K562 (cell line): ENCODE data around the gene TAF11L12. TPM values are rescaled to one million over a fixed set of nuclear protein-coding genes. Genes with fewer than 3 reads are reported as not detected.
"Not testable (repeated sequence)": the region's sequence is repeated elsewhere in the genome, so short reads cannot be mapped to it uniquely, and the experiment has no call there.

ENCODE experiments used
- ATAC-seq: fragments of 200-7000 bp; cut with Tn5 transposase; 3 replicates; pipeline ENCODE4 v1.9.1; 2020; ENCODE audit warnings: moderate library complexity
- BruUV-seq: library from RNA; stranded (reverse); fragments of 400-500 nt; replicated peaks from 2 replicates; lab custom pipeline; 2021; lab: Mats Ljungman, UMichigan
- CTCF ChIA-PET: fragments of 300-600 bp; formaldehyde crosslinking; extraction: SDS; loops from one replicate; lab custom pipeline; 2021; ENCODE audit warnings: low intra/inter-chr PET ratio; lab: Yijun Ruan, JAX
- POLR2A ChIA-PET: fragments of 300-600, 350-650 bp; sonication (Branson Sonifier 250); formaldehyde crosslinking; extraction: SDS; loops from one replicate; lab custom pipeline; 2021; ENCODE audit warnings: antibody characterized with exemption, inconsistent platforms; lab: Yijun Ruan, JAX
- DNase-seq, 4 experiments: peaks; one replicate each; pipeline versions ENCODE4 v3.0.0 to v3.0.0-alpha.2; 2011 to 2018; ENCODE audit warnings: low spot score in 3 of 4, mixed read lengths in 3 of 4; ENCODE audit errors: extremely low read depth in 1 of 4
- FAIRE-seq: peaks from 2 replicates; lab custom pipeline; 2011; peaks lifted over from hg19 to GRCh38; lab: Jason Lieb, UNC
- H2AFZ ChIP-seq: 2 replicates; pipeline ENCODE4 v1.6.0; 2011; ENCODE audit warnings: low read depth, low read length, control low read depth, inconsistent platforms
- H3K27ac ChIP-seq: fragments of 200-600 bp; 3 replicates; pipeline ENCODE4 v1.8.0; 2011; ENCODE audit warnings: low read depth, mild to moderate bottlenecking, control low read depth, inconsistent platforms, low read length, moderate library complexity, mixed read lengths; ENCODE audit errors: extremely low read depth
- H3K27me3 ChIP-seq, 2 experiments: fragments of 300-600 bp in 1 of 2; 2 replicates in 1 of 2; 3 replicates in 1 of 2; pipeline versions ENCODE4 v1.6.0 to v1.8.0; 2011; ENCODE audit warnings: inconsistent platforms in 2 of 2, low read length in 2 of 2, mild to moderate bottlenecking in 1 of 2, mixed read lengths in 1 of 2, moderate library complexity in 1 of 2; ENCODE audit not compliant: control insufficient read depth in 2 of 2, insufficient read depth in 2 of 2
- H3K36me3 ChIP-seq: fragments of 300-600 bp; 3 replicates; pipeline ENCODE4 v1.8.0; 2011; ENCODE audit warnings: mild to moderate bottlenecking, low read length, inconsistent platforms; ENCODE audit not compliant: control insufficient read depth, insufficient read depth
- H3K4me1 ChIP-seq, 2 experiments: fragments of 200-600 bp in 1 of 2; replicated peaks in 1 of 2; 2 replicates in 1 of 2; 3 replicates in 1 of 2; pipeline versions ENCODE4 v1.5.1 to v1.8.0; 2011; ENCODE audit warnings: inconsistent platforms in 2 of 2, low read length in 2 of 2, mild to moderate bottlenecking in 1 of 2, mixed read lengths in 1 of 2, moderate library complexity in 1 of 2; ENCODE audit not compliant: control insufficient read depth in 2 of 2, insufficient read depth in 2 of 2
- H3K4me2 ChIP-seq: 2 replicates; pipeline ENCODE4 v1.6.1; 2011; ENCODE audit warnings: low read length, control low read depth, inconsistent platforms, mixed read lengths; ENCODE audit not compliant: insufficient read depth
- H3K4me3 ChIP-seq: fragments of 200-600 bp; sonication (generic), shearing (Covaris generic); 2 replicates; pipeline ENCODE4 v1.5.1; 2016; ENCODE audit warnings: control low read depth, inconsistent platforms
- H3K79me2 ChIP-seq: fragments of 200-600 bp; 3 replicates; pipeline ENCODE4 v1.8.0; 2011; ENCODE audit warnings: low read length, inconsistent platforms; ENCODE audit not compliant: control insufficient read depth, insufficient read depth
- H3K9ac ChIP-seq, 2 experiments: 2 replicates each; pipeline versions ENCODE4 v1.6.0 to v1.6.1; 2011; ENCODE audit warnings: low read depth in 2 of 2, low read length in 2 of 2, control low read depth in 1 of 2, inconsistent platforms in 1 of 2, mild to moderate bottlenecking in 1 of 2, mixed read lengths in 1 of 2; ENCODE audit not compliant: insufficient read depth in 1 of 2
- H3K9me1 ChIP-seq: one replicate; pipeline ENCODE4 v1.6.0; 2011; ENCODE audit warnings: inconsistent platforms, mild to moderate bottlenecking, low read length, moderate library complexity; ENCODE audit not compliant: control insufficient read depth, insufficient read depth
- H3K9me3 ChIP-seq: replicated peaks from 2 replicates; pipeline ENCODE4 v1.5.1; 2011; ENCODE audit warnings: low read depth, low read length, inconsistent platforms; ENCODE audit not compliant: control insufficient read depth, insufficient read depth
- H4K20me1 ChIP-seq: replicated peaks from 2 replicates; pipeline ENCODE4 v1.6.1; 2011; ENCODE audit warnings: low read length, inconsistent platforms, mixed read lengths; ENCODE audit not compliant: control insufficient read depth, insufficient read depth
- BCL6 ChIP-seq: fragments of 250-450 bp; sonication (Bioruptor Pico); IDR thresholded peaks from 2 replicates; pipeline ENCODE4 v1.4.0; 2020
- HOXB6 ChIP-seq: fragments of 250-450 bp; sonication (Bioruptor Pico); IDR thresholded peaks from 2 replicates; pipeline ENCODE4 v1.5.1; 2022; ENCODE audit warnings: mild to moderate bottlenecking, borderline replicate concordance
- NBN ChIP-seq: fragments of 450-650 bp; IDR thresholded peaks from 2 replicates; pipeline ENCODE4 v1.6.1; 2016; ENCODE audit warnings: low read depth, mild to moderate bottlenecking
- NR4A1 ChIP-seq, 2 experiments: fragments of 250-450 bp in 1 of 2; fragments of 450-650 bp in 1 of 2; sonication (Bioruptor Pico) in 1 of 2; IDR thresholded peaks; 2 replicates each; pipeline versions ENCODE4 v1.4.0 to v1.6.1; 2016 to 2020; ENCODE audit warnings: mild to moderate bottlenecking in 2 of 2, missing compliant biosample characterization in 1 of 2, missing genetic modification characterization in 1 of 2, moderate library complexity in 1 of 2
- ZNF436 ChIP-seq: fragments of 250-450, 450-650 bp; sonication (Bioruptor Pico); formaldehyde crosslinking; IDR thresholded peaks from 2 replicates; pipeline ENCODE4 v1.7.0; 2020; ENCODE audit warnings: mild to moderate bottlenecking
- WGBS: fragments of 100-300 bp; shearing (Covaris generic); methylation state at CpG from one replicate; pipeline ENCODE4 v1.1.6; 2016; ENCODE audit warnings: low coverage, mixed read lengths; ENCODE audit not compliant: insufficient coverage; ENCODE audit errors: missing lambda C conversion rate; 5-methylcytosine and 5-hydroxymethylcytosine counted together
- in situ Hi-C: fragments of 300-500 bp; cut with MboI; formaldehyde crosslinking; loops from 4 replicates; pipeline ENCODE4 v1.15.0; 2018; ENCODE audit warnings: inconsistent platforms, mixed read lengths
- intact Hi-C: fragments of 100-400 bp; cut with micrococcal nuclease; formaldehyde crosslinking; loops from 2 replicates; pipeline ENCODE4 v1.14.2; 2022
- polyA plus RNA-seq, 8 experiments: library from polyadenylated mRNA; depleted of rRNA in 4 of 8; stranded (reverse) in 5 of 8; unstranded in 3 of 8; fragments of >200 nt; fragmentation: Nextera tagmentation in 2 of 8; fragmentation: Illumina TruSeq in 1 of 8; extraction: Ambion mirVana in 2 of 8; extraction: Trizol in 1 of 8; gene quantifications; 2 replicates each; pipeline versions ENCODE4 v1.2.1 to v1.2.3, GENCODE V29; 2011 to 2014; ENCODE audit warnings: inconsistent platforms in 1 of 8, missing spikeins in 1 of 8
- total RNA-seq, 7 experiments: library from RNA; depleted of rRNA in 6 of 7; stranded (reverse); fragments of >200 nt in 6 of 7; fragmentation: Illumina TruSeq in 2 of 7; extraction: Trizol in 2 of 7; gene quantifications; 2 replicates each; pipeline versions ENCODE4 v1.2.1 to v1.2.3, GENCODE V29; 2011 to 2021; ENCODE audit warnings: low replicate concordance in 1 of 7
- TF ChIP-seq, protein P1 (sequence below): sonication (generic); formaldehyde crosslinking; IDR thresholded peaks from 2 replicates; pipeline ENCODE4 v1.8.0; 2023; ENCODE audit warnings: missing genetic modification reagents, mild to moderate bottlenecking, borderline replicate concordance

TAF11L12 gene
- total and polyA plus RNA-seq, 9 of the 15 experiments (the other 6 are each of a cell fraction or from before 2014, with no cell fraction given) = not detected

- FAIRE-seq, H3K9me3 ChIP-seq, CTCF ChIA-PET, H3K4me2 ChIP-seq, ATAC-seq, in situ Hi-C loops, H3K9me1 ChIP-seq, DNase-seq, POLR2A ChIA-PET, H3K4me3 ChIP-seq, H3K27ac ChIP-seq, H4K20me1 ChIP-seq, intact Hi-C loops, H3K9ac ChIP-seq, H3K36me3 ChIP-seq, H3K4me1 ChIP-seq, H3K27me3 ChIP-seq, H3K79me2 ChIP-seq, H2AFZ ChIP-seq, BruUV-seq: not testable (repeated sequence)
- 7% methylated on average over 29 of the region's 32 CpGs for WGBS
Measured at GRCh38 chr5:17655201-17655759, 45.1 kb downstream of the TAF11L12 start.

DNA sequence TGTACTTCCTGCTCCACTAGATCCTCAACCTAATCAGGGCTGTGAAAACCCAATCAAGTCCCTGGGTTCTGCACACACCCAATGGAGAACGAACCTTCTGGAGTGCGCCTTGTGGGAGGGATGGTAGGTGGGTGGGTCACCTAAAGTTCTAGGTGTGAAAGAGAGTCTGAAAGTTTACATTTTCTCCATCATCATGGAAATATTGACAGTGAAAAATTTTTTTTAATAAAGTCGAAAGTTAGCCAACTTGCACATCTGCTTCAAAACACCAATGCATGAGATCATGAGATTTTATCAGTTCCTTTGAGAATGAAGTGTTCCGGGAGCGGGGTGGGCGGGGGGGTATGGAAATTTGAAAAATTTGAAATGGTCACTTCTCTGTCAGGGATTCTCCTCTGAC lies 45.7 kb downstream of the TAF11L12 start:
- intact Hi-C loops (no loop called here), in situ Hi-C loops (no loop called here)
- no peak overlapping the region for H2AFZ ChIP-seq
- CTCF ChIA-PET = no interaction called here
- no peak overlapping the region for H3K9ac ChIP-seq
- FAIRE-seq (no peak), DNase-seq (no peak), ATAC-seq (no peak)
- WGBS = 0% methylated on average over 5 of the region's 6 CpGs
- no peaks in the 10 kb centered on the region for H3K27me3 ChIP-seq
- H3K27ac ChIP-seq = no peak overlapping the region
- no peaks in the 10 kb centered on the region for H3K4me1 ChIP-seq
- H3K9me3 ChIP-seq = no peaks in the 10 kb centered on the region
- no peak for TF ChIP-seq HOXB6 (CRISPR knock-in tag)
- no peak for TF ChIP-seq BCL6
- TF ChIP-seq ZNF436 (CRISPR knock-in tag) = no peak
- TF ChIP-seq NBN = no peak
- TF ChIP-seq, protein P1, sequence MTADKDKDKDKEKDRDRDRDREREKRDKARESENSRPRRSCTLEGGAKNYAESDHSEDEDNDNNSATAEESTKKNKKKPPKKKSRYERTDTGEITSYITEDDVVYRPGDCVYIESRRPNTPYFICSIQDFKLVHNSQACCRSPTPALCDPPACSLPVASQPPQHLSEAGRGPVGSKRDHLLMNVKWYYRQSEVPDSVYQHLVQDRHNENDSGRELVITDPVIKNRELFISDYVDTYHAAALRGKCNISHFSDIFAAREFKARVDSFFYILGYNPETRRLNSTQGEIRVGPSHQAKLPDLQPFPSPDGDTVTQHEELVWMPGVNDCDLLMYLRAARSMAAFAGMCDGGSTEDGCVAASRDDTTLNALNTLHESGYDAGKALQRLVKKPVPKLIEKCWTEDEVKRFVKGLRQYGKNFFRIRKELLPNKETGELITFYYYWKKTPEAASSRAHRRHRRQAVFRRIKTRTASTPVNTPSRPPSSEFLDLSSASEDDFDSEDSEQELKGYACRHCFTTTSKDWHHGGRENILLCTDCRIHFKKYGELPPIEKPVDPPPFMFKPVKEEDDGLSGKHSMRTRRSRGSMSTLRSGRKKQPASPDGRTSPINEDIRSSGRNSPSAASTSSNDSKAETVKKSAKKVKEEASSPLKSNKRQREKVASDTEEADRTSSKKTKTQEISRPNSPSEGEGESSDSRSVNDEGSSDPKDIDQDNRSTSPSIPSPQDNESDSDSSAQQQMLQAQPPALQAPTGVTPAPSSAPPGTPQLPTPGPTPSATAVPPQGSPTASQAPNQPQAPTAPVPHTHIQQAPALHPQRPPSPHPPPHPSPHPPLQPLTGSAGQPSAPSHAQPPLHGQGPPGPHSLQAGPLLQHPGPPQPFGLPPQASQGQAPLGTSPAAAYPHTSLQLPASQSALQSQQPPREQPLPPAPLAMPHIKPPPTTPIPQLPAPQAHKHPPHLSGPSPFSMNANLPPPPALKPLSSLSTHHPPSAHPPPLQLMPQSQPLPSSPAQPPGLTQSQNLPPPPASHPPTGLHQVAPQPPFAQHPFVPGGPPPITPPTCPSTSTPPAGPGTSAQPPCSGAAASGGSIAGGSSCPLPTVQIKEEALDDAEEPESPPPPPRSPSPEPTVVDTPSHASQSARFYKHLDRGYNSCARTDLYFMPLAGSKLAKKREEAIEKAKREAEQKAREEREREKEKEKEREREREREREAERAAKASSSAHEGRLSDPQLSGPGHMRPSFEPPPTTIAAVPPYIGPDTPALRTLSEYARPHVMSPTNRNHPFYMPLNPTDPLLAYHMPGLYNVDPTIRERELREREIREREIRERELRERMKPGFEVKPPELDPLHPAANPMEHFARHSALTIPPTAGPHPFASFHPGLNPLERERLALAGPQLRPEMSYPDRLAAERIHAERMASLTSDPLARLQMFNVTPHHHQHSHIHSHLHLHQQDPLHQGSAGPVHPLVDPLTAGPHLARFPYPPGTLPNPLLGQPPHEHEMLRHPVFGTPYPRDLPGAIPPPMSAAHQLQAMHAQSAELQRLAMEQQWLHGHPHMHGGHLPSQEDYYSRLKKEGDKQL = no peak
- TF ChIP-seq NR4A1 (CRISPR knock-in tag; IDR thresholded peaks at IDR 0.05) = no peak
- no peak for TF ChIP-seq NR4A1 (tag; IDR thresholded peaks at IDR 0.05)
- BruUV-seq = no TSS peak
- POLR2A ChIA-PET = no interaction called here
- no peak overlapping the region for H3K4me3 ChIP-seq
- no peaks in the 10 kb centered on the region for H4K20me1 ChIP-seq
- H3K36me3 ChIP-seq = no peaks in the 10 kb centered on the region
- no peaks in the 10 kb centered on the region for H3K79me2 ChIP-seq
- no peak overlapping the region for H3K4me2 ChIP-seq
- no peaks in the 10 kb centered on the region for H3K9me1 ChIP-seq
